Measurements from ENCODE around the gene DDX54. TPM values are rescaled to one million over a fixed set of nuclear protein-coding genes. Genes with fewer than 3 reads are reported as not detected.

DDX54 gene
- total RNA-seq, 2 donors from 2014 or later, result 52.7 TPM

GRCh38 chr12:113134071-113134470, 51.2 kb downstream of the DDX54 start:
- peaks cover 19% of the 10 kb centered on the region for H3K4me1 ChIP-seq
- intact Hi-C loops (cut with DNase I), result no loop called here
- no peak overlapping the region for H3K4me3 ChIP-seq
- DNase-seq (no peak), ATAC-seq (no peak)
- H3K9me3 ChIP-seq, result no peaks in the 10 kb centered on the region
- H3K27ac ChIP-seq, result no peak overlapping the region
- no peaks in the 10 kb centered on the region for H3K36me3 ChIP-seq (replicated peaks in 1 of 2; ENCODE audit: insufficient read depth in 1 of 2, low read depth in 2 of 2)
- H3K27me3 ChIP-seq, result no peaks in the 10 kb centered on the region
- no peak for TF ChIP-seq POLR2A (IDR thresholded peaks at IDR 0.05)
- no peak for TF ChIP-seq CTCF (IDR thresholded peaks at IDR 0.05)
- WGBS, 2 donors, result 17 to 88% methylated on average over 1 to 2 of the region's 2 CpGs

GRCh38 chr12:113133666-113134065, 51.6 kb downstream of the DDX54 start:
- no peaks in the 10 kb centered on the region for H3K27me3 ChIP-seq
- H3K4me1 ChIP-seq, result peaks cover 19% of the 10 kb centered on the region
- no peak for ATAC-seq
- H3K27ac ChIP-seq, result no peak overlapping the region
- H3K36me3 ChIP-seq (replicated peaks in 1 of 2; ENCODE audit: insufficient read depth in 1 of 2, low read depth in 2 of 2), result no peaks in the 10 kb centered on the region
- no peak for DNase-seq
- 80% methylated on average over 3 of the region's 3 CpGs; no CpG with 5 or more reads in 1 of the 2 donors for WGBS, 2 donors
- TF ChIP-seq POLR2A (IDR thresholded peaks at IDR 0.05) (no peak), CTCF (IDR thresholded peaks at IDR 0.05) (no peak)
- H3K4me3 ChIP-seq, result no peak overlapping the region
- no peaks in the 10 kb centered on the region for H3K9me3 ChIP-seq
- intact Hi-C loops (cut with DNase I), result no loop called here

- H3K36me3 ChIP-seq (replicated peaks in 1 of 2; ENCODE audit: insufficient read depth in 1 of 2, low read depth in 2 of 2), result no peaks in the 10 kb centered on the region
- no peak overlapping the region for H3K27ac ChIP-seq
- 44 to 65% methylated on average over 2 to 6 of the region's 6 CpGs for WGBS, 2 donors
- no peak for TF ChIP-seq CTCF (IDR thresholded peaks at IDR 0.05)
- TF ChIP-seq POLR2A (IDR thresholded peaks at IDR 0.05), result no peak
- H3K27me3 ChIP-seq, result no peaks in the 10 kb centered on the region
- no peak overlapping the region for H3K4me3 ChIP-seq
- ATAC-seq (no peak), DNase-seq (no peak)
- intact Hi-C loops (cut with DNase I), result no loop called here
- H3K4me1 ChIP-seq, result peaks cover 19% of the 10 kb centered on the region
- H3K9me3 ChIP-seq, result no peaks in the 10 kb centered on the region
Measured at GRCh38 chr12:113133036-113133435, 52.2 kb downstream of the DDX54 start.

GRCh38 chr12:113131556-113131955, 53.7 kb downstream of the DDX54 start:
- DNase-seq, result no peak
- intact Hi-C loops (cut with DNase I), result no loop called here
- ATAC-seq, result no peak
- Histone ChIP-seq H3K9me3 (no peaks in the 10 kb centered on the region), H3K4me1 (peaks cover 19% of the 10 kb centered on the region), H3K27ac (no peak overlapping the region), H3K36me3 (replicated peaks in 1 of 2; ENCODE audit: insufficient read depth in 1 of 2, low read depth in 2 of 2) (no peaks in the 10 kb centered on the region), H3K27me3 (no peaks in the 10 kb centered on the region), H3K4me3 (no peak overlapping the region)
- WGBS, 2 donors, result 67% methylated on average over 1 of the region's 1 CpG; no CpG with 5 or more reads in 1 of the 2 donors
- no peak for TF ChIP-seq CTCF (IDR thresholded peaks at IDR 0.05)
- no peak for TF ChIP-seq POLR2A (IDR thresholded peaks at IDR 0.05)

GRCh38 chr12:113130457-113131135, 54.7 kb downstream of the DDX54 start:
- intact Hi-C loops (cut with DNase I), result no loop called here
- peak in 2 of 4 donors; percentile 17 to 26 for DNase-seq
- peaks cover 15% of the 10 kb centered on the region for H3K4me1 ChIP-seq
- H3K27ac ChIP-seq, result no peak overlapping the region
- no peaks in the 10 kb centered on the region for H3K27me3 ChIP-seq
- ATAC-seq, result no peak
- no peaks in the 10 kb centered on the region for H3K36me3 ChIP-seq (replicated peaks in 1 of 2; ENCODE audit: insufficient read depth in 1 of 2, low read depth in 2 of 2)
- WGBS, 2 donors, result 30 to 53% methylated on average over 8 to 17 of the region's 18 CpGs
- H3K9me3 ChIP-seq, result no peaks in the 10 kb centered on the region
- no peak for TF ChIP-seq POLR2A (IDR thresholded peaks at IDR 0.05)
- no peak for TF ChIP-seq CTCF (IDR thresholded peaks at IDR 0.05)
- no peak overlapping the region for H3K4me3 ChIP-seq

Data from body of pancreas (tissue), 4 donors.